ENCODE data around the gene SELENOT.

SELENOT gene

GRCh38 chr3:150673966-150674365 is 70.8 kb downstream of the SELENOT start:
- DNase-seq, result no peak

- DNase-seq, result no peak
These were observed 72.5 kb downstream of the SELENOT start for GRCh38 chr3:150675587-150675986.

Measured in NCI-H526 (cell line).